HepG2 (cell line): Measurements from ENCODE around the gene NKX1-2. TPM values are rescaled to one million over a fixed set of nuclear protein-coding genes. Genes with fewer than 3 reads are reported as not detected.

Source experiments
- DPF2 ChIP-seq: sonication (generic); formaldehyde crosslinking; IDR thresholded peaks from 2 replicates; pipeline ENCODE4 v1.4.0; 2020; ENCODE audit warnings: mild to moderate bottlenecking, low read depth, missing genetic modification reagents, borderline replicate concordance
- DR1 ChIP-seq: sonication (generic); formaldehyde crosslinking; IDR thresholded peaks from 2 replicates; pipeline ENCODE4 v1.8.0; 2021; ENCODE audit warnings: mild to moderate bottlenecking, missing genetic modification reagents, inconsistent platforms
- ELF3 ChIP-seq: IDR thresholded peaks from 2 replicates; pipeline ENCODE4 v1.6.1; 2016; ENCODE audit warnings: missing genetic modification reagents, missing compliant biosample characterization
- EZH2 ChIP-seq: conservative IDR thresholded peaks from 2 replicates; pipeline ENCODE4 v1.6.1; 2012; ENCODE audit warnings: mild to moderate bottlenecking, low read depth, low read length, moderate library complexity
- GABPB1 ChIP-seq: IDR thresholded peaks from 2 replicates; pipeline ENCODE4 v1.6.1; 2016; ENCODE audit warnings: mild to moderate bottlenecking, missing genetic modification reagents, moderate library complexity, missing compliant biosample characterization
- GPBP1L1 ChIP-seq: sonication (generic); formaldehyde crosslinking; IDR thresholded peaks from 2 replicates; pipeline ENCODE4 v1.5.0; 2020; ENCODE audit warnings: mild to moderate bottlenecking, missing genetic modification reagents
- HMG20A ChIP-seq: IDR thresholded peaks from 2 replicates; pipeline ENCODE4 v1.6.1; 2016; ENCODE audit warnings: borderline replicate concordance
- HNF4G ChIP-seq, 2 experiments: sonication (generic) in 1 of 2; formaldehyde crosslinking in 1 of 2; IDR thresholded peaks; 2 replicates each; pipeline versions ENCODE4 v1.4.0 to v1.6.1; 2011 to 2020; ENCODE audit warnings: borderline replicate concordance in 2 of 2, low read depth in 2 of 2, mild to moderate bottlenecking in 2 of 2, low read length in 1 of 2, missing genetic modification reagents in 1 of 2, moderate library complexity in 1 of 2
- KMT2A ChIP-seq: sonication (generic); formaldehyde crosslinking; IDR thresholded peaks from 2 replicates; pipeline ENCODE4 v1.4.0; 2020; ENCODE audit warnings: missing genetic modification reagents
- MAFK ChIP-seq, 2 experiments: IDR thresholded peaks in 1 of 2; conservative IDR thresholded peaks in 1 of 2; 2 replicates each; pipeline ENCODE4 v1.6.1; 2011; ENCODE audit warnings: improper control_type of control experiment in 2 of 2, low read length in 2 of 2
- SNAPC2 ChIP-seq: sonication (generic); formaldehyde crosslinking; IDR thresholded peaks from 2 replicates; pipeline ENCODE4 v1.8.1; 2022; ENCODE audit warnings: mild to moderate bottlenecking, missing genetic modification reagents
- ZBED4 ChIP-seq: sonication (generic); formaldehyde crosslinking; IDR thresholded peaks from 2 replicates; pipeline ENCODE4 v1.4.0; 2020; ENCODE audit warnings: missing genetic modification reagents, borderline replicate concordance
- ZBTB33 ChIP-seq: sonication (generic); formaldehyde crosslinking; IDR thresholded peaks from 2 replicates; pipeline ENCODE4 v1.4.0; 2020; ENCODE audit warnings: missing genetic modification reagents
- ZNF580 ChIP-seq: IDR thresholded peaks from 2 replicates; pipeline ENCODE4 v1.6.1; 2016; ENCODE audit warnings: low read depth, borderline replicate concordance
- ZNF784 ChIP-seq: sonication (generic); formaldehyde crosslinking; IDR thresholded peaks from 2 replicates; pipeline ENCODE4 v1.5.1; 2020; ENCODE audit warnings: missing genetic modification reagents, mild to moderate bottlenecking, borderline replicate concordance
- ZNF816 ChIP-seq: sonication (generic); formaldehyde crosslinking; IDR thresholded peaks from 2 replicates; pipeline ENCODE4 v1.8.0; 2022; ENCODE audit warnings: missing genetic modification reagents, mild to moderate bottlenecking, borderline replicate concordance
- polyA plus RNA-seq, 8 experiments: library from polyadenylated mRNA; depleted of rRNA in 3 of 8; stranded (reverse) in 7 of 8; unstranded in 1 of 8; fragments of >200 nt; fragmentation: Illumina TruSeq in 4 of 8; extraction: Trizol in 4 of 8; gene quantifications; 2 replicates each; pipeline versions ENCODE4 v1.2.1 to v1.2.3, GENCODE V29; 2011 to 2016; ENCODE audit warnings: low read depth in 4 of 8, missing spikeins in 1 of 8, mixed read lengths in 1 of 8; ENCODE audit not compliant: insufficient read depth in 1 of 8
- total RNA-seq, 5 experiments: library from RNA; depleted of rRNA; stranded (reverse); fragments of >200 nt; fragmentation: Illumina TruSeq; extraction: Trizol; gene quantifications; 2 replicates each; pipeline ENCODE4 v1.2.3, GENCODE V29; 2016; ENCODE audit warnings: low read depth in 1 of 5

Gene NKX1-2
- total and polyA plus RNA-seq, 2 of the 13 experiments (the other 11 are each of a cell fraction or from before 2014, with no cell fraction given) = not detected

GRCh38 chr10:124470544-124471434 lies 21.0 kb upstream of the NKX1-2 start (continued):
- TF ChIP-seq GPBP1L1 (CRISPR knock-in tag) = no peak
- peak; percentile 95 for TF ChIP-seq HMG20A (CRISPR knock-in tag)
- no peak; the same call in 1 of the 2 replicates for TF ChIP-seq ZNF816 (CRISPR knock-in tag)
- TF ChIP-seq MAFK (conservative IDR thresholded peaks at IDR 0.05 in 1 of 2, IDR thresholded peaks at IDR 0.05 in 1 of 2; ENCODE audit: low read length in 2 of 2) = no peak
- no peak for TF ChIP-seq ZNF784
- TF ChIP-seq ZNF580 = peak; percentile 80; the same call in 1 of the 2 replicates
- peak; percentile 77 for TF ChIP-seq ELF3 (CRISPR knock-in tag)
- TF ChIP-seq SNAPC2 = 0 out of 2 replicates have a peak, but pooled peaks have one; percentile 73
- peak; percentile 96 for TF ChIP-seq DPF2
- peak; percentile 85 for TF ChIP-seq ZBTB33 (CRISPR knock-in tag)
- peak; percentile 55; the same call in 1 of the 2 replicates for TF ChIP-seq GABPB1 (CRISPR knock-in tag)
- no peak for TF ChIP-seq EZH2
- TF ChIP-seq HNF4G (IDR thresholded peaks at IDR 0.05; ENCODE audit: borderline replicate concordance, low read depth, low read length) = peak; percentile 99
- TF ChIP-seq HNF4G (CRISPR knock-in tag; IDR thresholded peaks at IDR 0.05; ENCODE audit: borderline replicate concordance, low read depth) = peak; percentile 96
- TF ChIP-seq KMT2A (CRISPR knock-in tag) = no peak
- peak; percentile 63; the same call in 1 of the 2 replicates for TF ChIP-seq ZBED4
- TF ChIP-seq DR1 = no peak
